ENCODE measurements around the gene CCNK.

DNA sequence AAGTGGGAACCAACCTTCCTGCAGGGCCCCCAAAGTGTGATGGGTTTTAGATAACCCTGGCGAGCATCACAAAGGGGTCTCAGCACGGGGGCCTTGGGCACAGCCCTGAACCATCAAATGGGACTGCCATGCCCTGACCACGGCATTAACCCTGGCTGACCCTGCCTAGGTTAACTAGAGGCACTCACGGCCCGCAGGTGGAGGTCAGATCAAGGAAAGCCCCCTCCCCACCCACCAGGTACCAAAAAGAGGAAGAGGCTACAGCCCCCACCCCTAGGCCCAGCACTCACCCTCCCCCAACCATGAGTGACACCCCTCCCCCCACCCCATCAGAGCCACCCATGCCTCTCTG, 42.5 kb downstream of the CCNK start:
- no peak for TF ChIP-seq POLR2A (IDR thresholded peaks at IDR 0.05)
- TF ChIP-seq, protein P1, sequence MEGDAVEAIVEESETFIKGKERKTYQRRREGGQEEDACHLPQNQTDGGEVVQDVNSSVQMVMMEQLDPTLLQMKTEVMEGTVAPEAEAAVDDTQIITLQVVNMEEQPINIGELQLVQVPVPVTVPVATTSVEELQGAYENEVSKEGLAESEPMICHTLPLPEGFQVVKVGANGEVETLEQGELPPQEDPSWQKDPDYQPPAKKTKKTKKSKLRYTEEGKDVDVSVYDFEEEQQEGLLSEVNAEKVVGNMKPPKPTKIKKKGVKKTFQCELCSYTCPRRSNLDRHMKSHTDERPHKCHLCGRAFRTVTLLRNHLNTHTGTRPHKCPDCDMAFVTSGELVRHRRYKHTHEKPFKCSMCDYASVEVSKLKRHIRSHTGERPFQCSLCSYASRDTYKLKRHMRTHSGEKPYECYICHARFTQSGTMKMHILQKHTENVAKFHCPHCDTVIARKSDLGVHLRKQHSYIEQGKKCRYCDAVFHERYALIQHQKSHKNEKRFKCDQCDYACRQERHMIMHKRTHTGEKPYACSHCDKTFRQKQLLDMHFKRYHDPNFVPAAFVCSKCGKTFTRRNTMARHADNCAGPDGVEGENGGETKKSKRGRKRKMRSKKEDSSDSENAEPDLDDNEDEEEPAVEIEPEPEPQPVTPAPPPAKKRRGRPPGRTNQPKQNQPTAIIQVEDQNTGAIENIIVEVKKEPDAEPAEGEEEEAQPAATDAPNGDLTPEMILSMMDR (IDR thresholded peaks at IDR 0.05): no peak
